Aorta (tissue), 5 donors: ENCODE measurements around the gene INSRR. TPM values are rescaled to one million over a fixed set of nuclear protein-coding genes. Genes with fewer than 3 reads are reported as not detected.

Source experiments
- ATAC-seq: fragments of 200-7000 bp; cut with Tn5 transposase; one replicate; pipeline ENCODE4 v1.9.1; 2022; ENCODE audit warnings: moderate library complexity; ENCODE audit not compliant: low FRiP score
- DNase-seq, 2 donors: peaks; one replicate each; pipeline ENCODE4 v3.0.0-alpha.2; 2020
- H3K27ac ChIP-seq, 2 donors: one replicate each; pipeline ENCODE4 v1.5.1; 2013; ENCODE audit warnings: low read length in 2 of 2, mild to moderate bottlenecking in 2 of 2, moderate library complexity in 2 of 2, control low read depth in 1 of 2, inconsistent platforms in 1 of 2, low read depth in 1 of 2
- H3K27me3 ChIP-seq, 2 donors: one replicate each; pipeline ENCODE4 v1.6.1; 2013; ENCODE audit warnings: control low read depth in 1 of 2, low read length in 1 of 2, mild to moderate bottlenecking in 1 of 2, moderate library complexity in 1 of 2; ENCODE audit not compliant: insufficient read depth in 2 of 2, control insufficient read depth in 1 of 2
- H3K36me3 ChIP-seq, 2 donors: one replicate each; pipeline ENCODE4 v1.6.1; 2013; ENCODE audit warnings: control low read depth in 1 of 2, low read length in 1 of 2, mild to moderate bottlenecking in 1 of 2; ENCODE audit not compliant: insufficient read depth in 2 of 2, control insufficient read depth in 1 of 2
- H3K4me1 ChIP-seq, 2 donors: one replicate each; pipeline ENCODE4 v1.6.1; 2013; ENCODE audit warnings: low read length in 2 of 2, control low read depth in 1 of 2, mild to moderate bottlenecking in 1 of 2, moderate library complexity in 1 of 2; ENCODE audit not compliant: insufficient read depth in 2 of 2, control insufficient read depth in 1 of 2
- H3K4me3 ChIP-seq, 2 donors: one replicate each; pipeline ENCODE4 v1.5.1; 2013; ENCODE audit warnings: low read length in 2 of 2, control low read depth in 1 of 2, mild to moderate bottlenecking in 1 of 2
- H3K9me3 ChIP-seq: one replicate; pipeline ENCODE4 v1.6.1; 2013; ENCODE audit warnings: mild to moderate bottlenecking, low read length; ENCODE audit not compliant: control insufficient read depth
- WGBS, 2 donors: extraction: QIAGEN DNeasy Blood & Tissue Kit; methylation state at CpG; one replicate each; pipeline ENCODE4 v1.1.7; 2013; 5-methylcytosine and 5-hydroxymethylcytosine counted together
- intact Hi-C, 2 donors: fragments of 100-400 bp; cut with DNase I; formaldehyde crosslinking; loops; one replicate each; pipeline versions ENCODE4 v1.14.2 to v1.15.0; 2022
- polyA plus RNA-seq, 2 donors: library from polyadenylated mRNA; stranded (reverse); fragments of 200-250 nt; gene quantifications; one replicate each; pipeline ENCODE4 v1.2.3, GENCODE V29; 2013
- total RNA-seq, 2 donors: library from RNA; stranded (reverse); fragmentation: NEBNext Ultra II Directional; extraction: Animal tissue kit (Norgen Biotek cat#: 25700); gene quantifications; one replicate each; pipeline ENCODE4 v1.2.1, GENCODE V29; 2021
- donor health status: healthy with polysubstance abuse.
- donor health status: Bipolar disorder and iron deficiency.
- donor health status: DM: no; HTN: no; CAD: no.
- donor health status: DM: no; HTN: no; CAD: no.
- donor health status: DM: yes; HTN: yes; CAD: no.

The INSRR gene
- total and polyA plus RNA-seq, 4 donors = 0.51 TPM; not detected in 3

DNA sequence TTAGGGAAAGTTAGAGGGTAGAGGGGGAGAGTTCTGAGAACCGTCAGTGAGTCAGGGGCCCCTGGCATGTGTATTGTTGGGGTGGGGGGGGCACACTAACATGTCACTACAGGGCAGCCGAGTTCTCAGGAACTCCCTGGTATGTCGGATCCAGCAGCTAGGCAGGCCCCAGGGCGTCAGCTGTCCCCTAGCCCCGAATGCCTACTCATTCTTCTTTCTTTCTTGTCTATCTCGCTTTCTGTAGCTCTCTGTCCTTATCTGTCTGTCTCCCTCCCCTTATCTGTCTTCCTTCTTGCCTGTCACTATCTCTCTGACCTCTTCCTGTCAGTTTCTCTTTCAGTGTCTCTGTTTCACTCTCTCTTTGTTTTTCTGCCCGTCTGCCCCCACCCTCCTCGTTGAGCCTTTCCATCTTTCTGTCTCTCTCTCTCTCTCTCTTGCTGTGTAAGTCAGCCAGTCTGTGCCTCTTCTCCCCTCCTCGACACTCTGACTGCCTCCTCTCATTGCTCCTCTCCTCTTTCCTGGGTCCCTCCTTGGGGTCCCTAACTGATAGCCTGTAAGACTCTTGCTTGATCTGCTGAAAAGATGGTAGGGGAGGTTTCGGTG, 4.2 kb upstream of the INSRR start:
- intact Hi-C loops = no loop called here
- WGBS, 2 donors = 81 to 89% methylated on average over 10 of the region's 10 CpGs
- no peaks in the 10 kb centered on the region for H3K9me3 ChIP-seq
- H3K36me3 ChIP-seq = no peaks in the 10 kb centered on the region
- no peak overlapping the region for H3K27ac ChIP-seq
- H3K4me1 ChIP-seq = no peaks in the 10 kb centered on the region
- H3K27me3 ChIP-seq = no peaks in the 10 kb centered on the region
- DNase-seq (no peak), ATAC-seq (no peak)
- no peak overlapping the region for H3K4me3 ChIP-seq

- H3K27ac ChIP-seq = no peak overlapping the region
- ATAC-seq (no peak), DNase-seq (no peak)
- H3K36me3 ChIP-seq = no peaks in the 10 kb centered on the region
- intact Hi-C loops = no loop called here
- H3K4me1 ChIP-seq = no peaks in the 10 kb centered on the region
- WGBS, 2 donors = 91 to 93% methylated on average over 6 of the region's 6 CpGs
- no peaks in the 10 kb centered on the region for H3K27me3 ChIP-seq
- no peak overlapping the region for H3K4me3 ChIP-seq
- H3K9me3 ChIP-seq = no peaks in the 10 kb centered on the region
These were observed 3.7 kb upstream of the INSRR start for GRCh38 chr1:156862584-156862983.

GRCh38 chr1:156860628-156861423, 1.9 kb upstream of the INSRR start, which contains the start of gene NTRK1:
TSS of gene NTRK1 (plus strand) at chr1:156860865. CDS start at chr1:156860935, 70 bp downstream.
- H3K4me1 ChIP-seq = no peaks in the 10 kb centered on the region
- WGBS, 2 donors = 4% methylated on average over 44 to 69 of the region's 69 CpGs
- intact Hi-C loops = no loop called here
- ATAC-seq = no peak
- no peaks in the 10 kb centered on the region for H3K9me3 ChIP-seq
- no peak within 1 kb of the TSS for H3K4me3 ChIP-seq
- DNase-seq = no peak
- no peaks in the 10 kb centered on the region for H3K36me3 ChIP-seq
- H3K27me3 ChIP-seq = no peaks in the 10 kb centered on the region
- no peak within 1 kb of the TSS for H3K27ac ChIP-seq

DNA sequence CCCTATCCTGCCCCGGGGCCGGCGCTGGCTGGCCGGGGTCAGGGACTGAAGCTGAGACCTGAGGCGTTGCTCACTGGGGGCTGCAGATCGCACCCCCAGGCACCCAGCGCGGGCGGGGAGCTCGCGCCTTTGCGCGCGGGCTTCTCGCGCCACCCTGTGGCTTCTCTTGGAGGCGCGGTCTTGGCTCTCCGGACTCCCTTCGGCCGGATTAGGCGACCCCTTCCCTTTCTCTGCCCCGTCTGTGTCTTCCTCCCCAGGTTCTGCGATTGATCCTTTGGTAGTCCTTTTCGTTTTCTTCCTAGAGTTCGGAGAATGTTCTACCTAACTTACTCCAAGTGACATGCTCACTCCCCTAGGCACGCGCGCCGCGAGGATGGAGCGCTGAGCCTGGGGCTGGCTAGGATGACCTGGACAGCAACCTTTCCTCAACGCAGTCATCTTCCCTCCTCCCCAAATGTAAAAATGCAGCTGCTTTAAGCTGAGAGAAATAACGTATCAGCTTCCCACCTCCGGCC, 1.3 kb upstream of the INSRR start:
- H3K4me1 ChIP-seq = no peaks in the 10 kb centered on the region
- 1 to 2% methylated on average over 35 of the region's 35 CpGs for WGBS, 2 donors
- ATAC-seq (peak; percentile 86), DNase-seq (peak in 1 of 2 donors; percentile 57)
- intact Hi-C loops = no loop called here
- no peak overlapping the region for H3K4me3 ChIP-seq
- H3K27me3 ChIP-seq = no peaks in the 10 kb centered on the region
- H3K36me3 ChIP-seq = no peaks in the 10 kb centered on the region
- no peaks in the 10 kb centered on the region for H3K9me3 ChIP-seq
- H3K27ac ChIP-seq = no peak overlapping the region

DNA sequence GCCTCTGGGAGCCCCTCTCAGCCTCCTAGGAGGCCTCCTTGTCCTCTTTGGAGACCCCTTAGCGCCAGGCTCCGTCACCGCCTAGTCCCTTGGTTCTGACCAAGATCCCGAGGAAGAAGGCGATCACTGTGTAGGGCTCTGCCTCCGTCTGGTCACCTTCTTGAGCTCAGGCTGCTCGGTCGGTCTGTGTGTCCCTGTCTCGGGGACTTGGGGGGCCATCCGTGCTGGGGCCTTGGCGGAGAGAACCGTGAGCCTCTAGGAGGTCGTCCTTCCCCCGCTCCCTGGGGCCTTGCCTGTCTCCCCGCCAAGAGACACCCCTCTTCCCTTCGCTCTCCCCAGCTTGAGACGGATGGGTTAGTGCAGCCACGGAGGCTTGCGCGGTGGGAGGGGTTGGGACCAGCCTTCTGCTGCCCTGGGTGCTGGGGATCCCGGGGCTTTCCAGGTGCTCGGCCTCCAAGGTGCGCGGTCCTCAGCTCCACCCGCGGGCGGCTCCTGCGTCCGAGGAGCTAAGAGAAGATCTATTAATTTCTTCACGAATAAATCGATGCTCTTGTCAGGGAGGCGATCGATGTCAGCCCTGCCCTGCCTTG, 701 bp upstream of the INSRR start:
- Histone ChIP-seq H3K27ac (no peak overlapping the region), H3K4me3 (no peak overlapping the region), H3K36me3 (no peaks in the 10 kb centered on the region), H3K9me3 (no peaks in the 10 kb centered on the region), H3K27me3 (no peaks in the 10 kb centered on the region), H3K4me1 (no peaks in the 10 kb centered on the region)
- 1% methylated on average over 29 to 33 of the region's 33 CpGs for WGBS, 2 donors
- DNase-seq (no peak), ATAC-seq (peak; percentile 56)
- intact Hi-C loops = no loop called here

DNA sequence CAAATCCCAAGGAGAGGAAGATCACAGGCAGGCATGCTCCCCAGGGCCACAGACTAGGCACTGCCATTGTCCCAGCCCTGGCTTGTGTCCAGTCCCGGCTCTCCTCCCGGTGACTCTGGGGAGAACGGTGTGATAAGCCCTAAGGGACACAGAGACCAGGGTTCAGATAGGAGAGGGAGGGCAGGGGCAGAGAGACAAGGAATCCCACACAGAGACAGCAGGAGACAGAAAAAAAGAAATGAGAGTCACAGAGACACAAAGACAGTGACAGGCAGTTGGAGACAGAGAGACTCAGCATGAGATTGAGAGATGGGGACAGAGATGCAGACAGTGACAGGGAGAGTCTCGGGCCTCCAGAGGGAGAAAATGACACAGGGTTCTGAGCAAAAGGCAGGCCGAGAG, 361 bp downstream of the INSRR start:
- H3K9me3 ChIP-seq = no peaks in the 10 kb centered on the region
- H3K4me1 ChIP-seq = no peaks in the 10 kb centered on the region
- WGBS, 2 donors = 19 to 28% methylated on average over 5 of the region's 5 CpGs
- H3K4me3 ChIP-seq = no peak overlapping the region
- intact Hi-C loops = no loop called here
- DNase-seq (no peak), ATAC-seq (no peak)
- H3K27ac ChIP-seq = no peak overlapping the region
- H3K27me3 ChIP-seq = no peaks in the 10 kb centered on the region
- H3K36me3 ChIP-seq = no peaks in the 10 kb centered on the region

- ATAC-seq (no peak), DNase-seq (no peak)
- 45 to 67% methylated on average over 3 of the region's 3 CpGs for WGBS, 2 donors
- Histone ChIP-seq H3K36me3 (no peaks in the 10 kb centered on the region), H3K27ac (no peak overlapping the region), H3K27me3 (no peaks in the 10 kb centered on the region), H3K9me3 (no peaks in the 10 kb centered on the region), H3K4me3 (no peak overlapping the region), H3K4me1 (no peaks in the 10 kb centered on the region)
- intact Hi-C loops = no loop called here
These were observed 1.4 kb downstream of the INSRR start for GRCh38 chr1:156857532-156857931.

- H3K27me3 ChIP-seq = no peaks in the 10 kb centered on the region
- H3K27ac ChIP-seq = no peak overlapping the region
- ATAC-seq (no peak), DNase-seq (no peak)
- no peaks in the 10 kb centered on the region for H3K4me1 ChIP-seq
- no peak overlapping the region for H3K4me3 ChIP-seq
- 78 to 89% methylated on average over 3 of the region's 3 CpGs for WGBS, 2 donors
- no peaks in the 10 kb centered on the region for H3K9me3 ChIP-seq
- intact Hi-C loops = no loop called here
- H3K36me3 ChIP-seq = no peaks in the 10 kb centered on the region
These were observed 2.6 kb downstream of the INSRR start for GRCh38 chr1:156856282-156856785.
